ENCODE measurements around the gene CDKAL1. TPM values are rescaled to one million over a fixed set of nuclear protein-coding genes. Genes with fewer than 3 reads are reported as not detected.

Gene CDKAL1
- total and polyA plus RNA-seq, 9 of the 15 experiments (the other 6 are each of a cell fraction or from before 2014, with no cell fraction given), result 11.2 to 36.3 (median 20.1) TPM

DNA sequence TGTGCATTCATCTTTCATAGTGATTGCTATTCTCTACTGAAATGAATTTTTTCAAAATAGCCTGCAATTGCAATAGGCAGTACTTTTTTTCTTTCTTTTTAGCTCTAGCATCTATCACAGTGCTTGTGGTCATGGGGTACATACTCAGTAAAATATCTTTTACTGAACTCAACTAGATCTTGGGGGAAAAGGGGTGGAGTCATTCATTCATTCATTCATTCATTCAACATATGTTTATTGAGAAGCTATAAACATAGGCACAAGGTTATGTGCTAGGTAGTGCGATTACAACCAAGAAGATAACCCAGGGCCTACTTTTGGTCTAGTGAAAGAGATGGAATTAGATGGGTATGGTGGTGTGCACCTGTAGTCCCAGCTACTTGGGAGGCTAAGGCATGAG, 1.4 kb upstream of the CDKAL1 start:
- intact Hi-C loops (cut with micrococcal nuclease) (no loop called here), in situ Hi-C loops (cut with MboI) (loop anchor here (5.0 to 10.0 kb wide), 2 partner anchors 136 to 438 kb away; no protein-coding TSS in a partner anchor)
- Histone ChIP-seq H3K9me3 (replicated peaks; ENCODE audit: control insufficient read depth, insufficient read depth, low read depth, low read length) (0 out of 2 replicates have a peak, but pooled peaks cover 2% of the 10 kb centered on the region), H3K27ac (ENCODE audit: extremely low read depth, low read depth, low read length) (no peak overlapping the region), H3K9ac (ENCODE audit: insufficient read depth in 1 of 2, low read depth in 2 of 2, low read length in 2 of 2) (no peak overlapping the region), H4K20me1 (replicated peaks; ENCODE audit: control insufficient read depth, insufficient read depth, low read length) (no peaks in the 10 kb centered on the region), H3K9me1 (ENCODE audit: control insufficient read depth, insufficient read depth, low read length) (no peaks in the 10 kb centered on the region), H3K4me3 (no peak overlapping the region), H3K4me2 (ENCODE audit: insufficient read depth, low read length) (no peak overlapping the region), H3K4me1 (replicated peaks in 1 of 2; ENCODE audit: control insufficient read depth in 2 of 2, insufficient read depth in 2 of 2, low read length in 2 of 2) (peaks cover 17 to 18% of the 10 kb centered on the region in 2 experiments; a peak in 4 of 5 replicates), H3K79me2 (ENCODE audit: control insufficient read depth, insufficient read depth, low read length) (peaks cover 30% of the 10 kb centered on the region), H3K36me3 (ENCODE audit: control insufficient read depth, insufficient read depth, low read length) (peaks cover 22% of the 10 kb centered on the region; the same call in 2 of the 3 replicates), H3K27me3 (ENCODE audit: control insufficient read depth in 2 of 2, insufficient read depth in 2 of 2, low read length in 2 of 2) (no peaks in the 10 kb centered on the region), H2AFZ (ENCODE audit: low read depth, low read length) (peak overlapping the region; percentile 53)
- DNase-seq (ENCODE audit: extremely low read depth in 1 of 4, low spot score in 3 of 4) (no peak), ATAC-seq (no peak), FAIRE-seq (no peak)
- TF ChIP-seq KDM1A (IDR thresholded peaks at IDR 0.05) (0 out of 4 replicates have a peak, but pooled peaks of 1 of the 2 experiments have one; percentile 30), ZNF444 (CRISPR knock-in tag; IDR thresholded peaks at IDR 0.05) (no peak), NCOA6 (IDR thresholded peaks at IDR 0.05) (0 out of 2 replicates have a peak, but pooled peaks have one; percentile 10), OTX1 (CRISPR knock-in tag; IDR thresholded peaks at IDR 0.05) (no peak), ZNF24 (IDR thresholded peaks at IDR 0.05) (peak; percentile 96)
- no TSS peak for BruUV-seq (replicated peaks)
- ChIA-PET POLR2A (interaction anchor here (1.0 to 3.6 kb wide), 3 partner anchors 13 to 128 kb away, joined by 3 to 15 read pairs (median 3); no protein-coding TSS in a partner anchor), CTCF (ENCODE audit: low intra/inter-chr PET ratio) (no interaction called here)
- 100% methylated on average over 1 of the region's 1 CpG for WGBS (ENCODE audit: insufficient coverage, low coverage, missing lambda C conversion rate)

DNA sequence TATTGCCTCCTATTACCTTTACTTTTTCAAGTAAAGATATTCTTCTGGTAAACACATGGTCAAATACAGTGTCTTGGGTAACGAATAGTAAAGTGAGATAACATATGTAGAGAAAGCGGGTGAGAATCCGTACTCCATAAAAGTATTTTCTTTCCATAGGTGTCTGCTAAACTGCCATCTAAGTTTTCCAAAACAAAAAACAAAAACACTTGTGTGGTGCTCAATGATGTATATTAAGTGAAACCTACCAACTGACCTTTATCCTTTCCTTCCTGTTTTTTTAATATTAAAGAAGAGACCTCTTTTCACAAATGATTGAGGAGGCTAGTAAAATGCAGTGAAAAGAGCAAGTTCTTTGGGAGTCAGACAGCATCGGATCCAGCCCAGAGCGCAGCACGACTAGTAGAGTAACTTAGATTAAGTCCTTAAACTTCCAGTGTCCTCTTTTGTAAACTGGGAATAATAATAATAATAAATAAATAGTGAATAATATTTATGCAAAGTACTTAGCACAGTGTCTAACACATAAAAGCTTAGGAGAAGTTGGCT, 437 bp upstream of the CDKAL1 start:
- peak overlapping the region in 1 of 2 experiments; percentile 97; a peak in 2 of 4 replicates for H3K9ac ChIP-seq (ENCODE audit: insufficient read depth in 1 of 2, low read depth in 2 of 2, low read length in 2 of 2)
- peaks cover 9 to 16% of the 10 kb centered on the region in 2 experiments; a peak in 4 of 5 replicates for H3K4me1 ChIP-seq (replicated peaks in 1 of 2; ENCODE audit: control insufficient read depth in 2 of 2, insufficient read depth in 2 of 2, low read length in 2 of 2)
- TF ChIP-seq FOXM1 (IDR thresholded peaks at IDR 0.05; ENCODE audit: low read depth), result 0 out of 2 replicates have a peak, but pooled peaks have one; percentile 4
- TF ChIP-seq FOXM1 (CRISPR knock-in tag; IDR thresholded peaks at IDR 0.05; ENCODE audit: low read depth), result no peak
- no peak for TF ChIP-seq CREBBP (IDR thresholded peaks at IDR 0.05; ENCODE audit: low read depth, low read length)

More for the DNA sequence above, 437 bp upstream of the CDKAL1 start:
- no peak for DNase-seq (ENCODE audit: extremely low read depth in 1 of 4, low spot score in 3 of 4)
- H3K27ac ChIP-seq (ENCODE audit: extremely low read depth, low read depth, low read length), result peak overlapping the region; percentile 93
- H2AFZ ChIP-seq (ENCODE audit: low read depth, low read length), result peak overlapping the region; percentile 98
- WGBS (ENCODE audit: insufficient coverage, low coverage, missing lambda C conversion rate), result 27% methylated on average over 6 of the region's 6 CpGs
- no peak for FAIRE-seq
- peaks cover 40% of the 10 kb centered on the region for H3K79me2 ChIP-seq (ENCODE audit: control insufficient read depth, insufficient read depth, low read length)
- POLR2A ChIA-PET, result interaction anchor here (0.8 to 3.6 kb wide), 5 partner anchors 14 to 129 kb away, joined by 3 to 15 read pairs (median 3); no protein-coding TSS in a partner anchor
- 0 out of 2 replicates have a peak, but pooled peaks cover 3% of the 10 kb centered on the region for H4K20me1 ChIP-seq (replicated peaks; ENCODE audit: control insufficient read depth, insufficient read depth, low read length)
- in situ Hi-C loops (cut with MboI), result loop anchor here (5.0 to 10.0 kb wide), 2 partner anchors 137 to 439 kb away; no protein-coding TSS in a partner anchor
- intact Hi-C loops (cut with micrococcal nuclease), result no loop called here
- peaks cover 30% of the 10 kb centered on the region; the same call in 2 of the 3 replicates for H3K36me3 ChIP-seq (ENCODE audit: control insufficient read depth, insufficient read depth, low read length)
- 0 out of 2 replicates have a peak, but pooled peaks cover 2% of the 10 kb centered on the region for H3K9me3 ChIP-seq (replicated peaks; ENCODE audit: control insufficient read depth, insufficient read depth, low read depth, low read length)
- H3K9me1 ChIP-seq (ENCODE audit: control insufficient read depth, insufficient read depth, low read length), result no peaks in the 10 kb centered on the region
- BruUV-seq (replicated peaks), result TSS peak; percentile 99
- CTCF ChIA-PET (ENCODE audit: low intra/inter-chr PET ratio), result no interaction called here
- no peaks in the 10 kb centered on the region for H3K27me3 ChIP-seq (ENCODE audit: control insufficient read depth in 2 of 2, insufficient read depth in 2 of 2, low read length in 2 of 2)
- peak overlapping the region; percentile 97 for H3K4me2 ChIP-seq (ENCODE audit: insufficient read depth, low read length)
- ATAC-seq, result peak; percentile 51
- H3K4me3 ChIP-seq, result peak overlapping the region; percentile 88

Data from K562 (cell line).